ENCODE measurements around the gene DDX24. TPM values are rescaled to one million over a fixed set of nuclear protein-coding genes. Genes with fewer than 3 reads are reported as not detected.

Gene DDX24
- total RNA-seq, 4 donors from 2014 or later = 107 to 134 (median 108) TPM

- Histone ChIP-seq H3K9me3 (peaks cover 12% of the 10 kb centered on the region), H3K36me3 (no peaks in the 10 kb centered on the region), H3K4me1 (peaks cover 6% of the 10 kb centered on the region), H3K4me3 (no peak overlapping the region), H3K27ac (no peak overlapping the region), H3K27me3 (no peaks in the 10 kb centered on the region)
- 91% methylated on average over 1 of the region's 1 CpG for WGBS
- TF ChIP-seq CTCF (IDR thresholded peaks at IDR 0.05) = no peak
- no peak for TF ChIP-seq POLR2A (IDR thresholded peaks at IDR 0.05)
- TF ChIP-seq EP300 (IDR thresholded peaks at IDR 0.05) = no peak
- no peak for TF ChIP-seq POLR2AphosphoS5 (IDR thresholded peaks at IDR 0.05)
- DNase-seq (ENCODE audit: low spot score in 2 of 2) = peak in 1 of 2 donors; percentile 23
These were observed 42.9 kb upstream of the DDX24 start for GRCh38 chr14:94123868-94124267.

DNA sequence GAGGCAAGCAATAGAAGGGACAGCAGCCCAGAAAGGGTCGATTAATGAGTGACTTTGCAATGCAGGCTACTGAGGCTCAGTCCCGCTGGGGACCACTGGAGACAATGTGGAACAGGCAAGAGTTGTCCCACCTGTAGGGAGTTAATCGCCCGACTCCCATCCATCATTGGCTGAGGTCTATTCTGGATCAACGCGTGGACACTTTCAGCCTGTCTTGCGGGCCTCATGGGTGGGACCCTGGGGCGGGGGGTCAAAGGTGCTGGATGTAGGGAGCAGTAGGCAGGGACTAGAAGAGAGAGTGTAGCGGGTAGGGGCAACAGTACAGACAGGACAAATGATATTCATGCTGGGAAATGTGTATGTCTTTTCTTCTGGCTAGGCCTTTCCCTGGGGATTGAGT lies 42.3 kb upstream of the DDX24 start:
- Histone ChIP-seq H3K36me3 (no peaks in the 10 kb centered on the region), H3K27me3 (no peaks in the 10 kb centered on the region), H3K9me3 (peaks cover 12% of the 10 kb centered on the region), H3K4me1 (peaks cover under 1% of the 10 kb centered on the region), H3K4me3 (no peak overlapping the region), H3K27ac (no peak overlapping the region)
- peak in 1 of 2 donors; percentile 40 for DNase-seq (ENCODE audit: low spot score in 2 of 2)
- TF ChIP-seq EP300 (IDR thresholded peaks at IDR 0.05) (no peak), CTCF (IDR thresholded peaks at IDR 0.05) (no peak), POLR2AphosphoS5 (IDR thresholded peaks at IDR 0.05) (no peak), POLR2A (IDR thresholded peaks at IDR 0.05) (no peak)
- 94% methylated on average over 9 of the region's 9 CpGs for WGBS

GRCh38 chr14:94122438-94122837 lies 41.4 kb upstream of the DDX24 start:
- WGBS = 85% methylated on average over 3 of the region's 3 CpGs
- Histone ChIP-seq H3K36me3 (no peaks in the 10 kb centered on the region), H3K4me3 (no peak overlapping the region), H3K27me3 (no peaks in the 10 kb centered on the region), H3K4me1 (no peaks in the 10 kb centered on the region), H3K27ac (no peak overlapping the region), H3K9me3 (peaks cover 12% of the 10 kb centered on the region)
- TF ChIP-seq POLR2AphosphoS5 (IDR thresholded peaks at IDR 0.05) (no peak), CTCF (IDR thresholded peaks at IDR 0.05) (no peak), EP300 (IDR thresholded peaks at IDR 0.05) (no peak), POLR2A (IDR thresholded peaks at IDR 0.05) (no peak)
- peak; percentile 16 to 36 for DNase-seq (ENCODE audit: low spot score in 2 of 2)

DNA sequence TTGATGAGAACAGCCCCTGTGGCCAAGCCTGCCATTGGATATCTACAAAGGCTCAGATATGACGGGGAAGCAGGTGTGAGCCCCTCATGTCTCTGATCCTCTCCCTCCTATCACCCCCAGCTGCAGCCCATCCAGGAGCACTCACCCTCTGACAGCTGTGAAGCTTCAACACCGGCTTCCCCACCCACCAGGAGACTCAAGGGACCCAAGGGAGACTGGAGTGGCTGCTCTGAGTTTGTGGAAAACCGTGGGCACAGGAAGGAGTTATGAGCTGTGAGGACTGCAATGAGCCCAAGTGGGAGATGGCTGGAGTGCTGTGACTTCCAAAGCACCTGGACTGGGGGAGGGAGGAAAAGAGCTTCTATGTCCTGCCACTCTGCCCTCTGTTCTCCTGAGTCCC lies 40.5 kb upstream of the DDX24 start:
- no peaks in the 10 kb centered on the region for H3K36me3 ChIP-seq
- H3K27me3 ChIP-seq = no peaks in the 10 kb centered on the region
- WGBS = 60% methylated on average over 2 of the region's 3 CpGs
- no peak overlapping the region for H3K27ac ChIP-seq
- H3K4me1 ChIP-seq = no peaks in the 10 kb centered on the region
- no peak overlapping the region for H3K4me3 ChIP-seq
- no peak for TF ChIP-seq POLR2A (IDR thresholded peaks at IDR 0.05)
- TF ChIP-seq POLR2AphosphoS5 (IDR thresholded peaks at IDR 0.05) = no peak
- TF ChIP-seq EP300 (IDR thresholded peaks at IDR 0.05) = no peak
- no peak for TF ChIP-seq CTCF (IDR thresholded peaks at IDR 0.05)
- peak; percentile 27 to 31 for DNase-seq (ENCODE audit: low spot score in 2 of 2)
- H3K9me3 ChIP-seq = peaks cover 12% of the 10 kb centered on the region

- peaks cover 12% of the 10 kb centered on the region for H3K9me3 ChIP-seq
- peak; percentile 20 to 52 for DNase-seq (ENCODE audit: low spot score in 2 of 2)
- no peak overlapping the region for H3K27ac ChIP-seq
These were observed 39.8 kb upstream of the DDX24 start for GRCh38 chr14:94120667-94121340.

More at GRCh38 chr14:94120667-94121340, 39.8 kb upstream of the DDX24 start:
- TF ChIP-seq POLR2A (IDR thresholded peaks at IDR 0.05) = no peak
- no peak for TF ChIP-seq CTCF (IDR thresholded peaks at IDR 0.05)
- Histone ChIP-seq H3K4me1 (no peaks in the 10 kb centered on the region), H3K36me3 (no peaks in the 10 kb centered on the region), H3K4me3 (no peak overlapping the region), H3K27me3 (no peaks in the 10 kb centered on the region)
- 77% methylated on average over 5 of the region's 5 CpGs for WGBS

Measured in suprapubic skin (tissue), 4 donors.